Heart left ventricle (tissue), 13 donors: Measurements from ENCODE around the gene ASMTL.

ENCODE experiments used
- POLR2A ChIP-seq, 2 donors: fragments of 450-650 bp; IDR thresholded peaks; one replicate each; pipeline ENCODE4 v1.6.1; 2017; ENCODE audit warnings: antibody characterized with exemption in 2 of 2, mild to moderate bottlenecking in 2 of 2, moderate library complexity in 2 of 2
- TF ChIP-seq, protein P1 (sequence below), 12 donors: fragments of 200-600 bp; sonication (generic) in 4 of 12; IDR thresholded peaks; one replicate each; pipeline versions ENCODE4 v1.5.0 to v1.8.0; 2018 to 2022; ENCODE audit warnings: antibody characterized with exemption in 12 of 12, mild to moderate bottlenecking in 5 of 12
- donor health status: ischemic (EF 13 %, LVEDD 7.1; RV severe dilation, severe dysfunction).
- donor health status: DM: no; HTN: yes; CAD: no.
- donor health status: DM: no; HTN: no; CAD: no.
- donor health status: ischemic (EF 25% LVEDD 6.9; RV normal size, moderate dysfunction).
- donor health status: ischemic (EF 25% LVEDD 5.7; RV mildly dilated, moderate dysfunction).
- donor health status: ischemic (EF 35%, LVEDD 5.7; RV mildly dilated, moderate dysfunction).
- donor health status: nonischemic (EF 11% LVEDD 7.7; RV severe dilation, severe dysfunction).
- donor health status: DM: yes; HTN: yes; CAD: no.
- donor health status: PGD.
- donor health status: ischemic (EF 29% LVEDD 5.4; RV normal size, mild dysfunction).
- donor health status: nonischemic (EF 23%, LVEDD 6.1; RV moderate dilation, normal function).

DNA sequence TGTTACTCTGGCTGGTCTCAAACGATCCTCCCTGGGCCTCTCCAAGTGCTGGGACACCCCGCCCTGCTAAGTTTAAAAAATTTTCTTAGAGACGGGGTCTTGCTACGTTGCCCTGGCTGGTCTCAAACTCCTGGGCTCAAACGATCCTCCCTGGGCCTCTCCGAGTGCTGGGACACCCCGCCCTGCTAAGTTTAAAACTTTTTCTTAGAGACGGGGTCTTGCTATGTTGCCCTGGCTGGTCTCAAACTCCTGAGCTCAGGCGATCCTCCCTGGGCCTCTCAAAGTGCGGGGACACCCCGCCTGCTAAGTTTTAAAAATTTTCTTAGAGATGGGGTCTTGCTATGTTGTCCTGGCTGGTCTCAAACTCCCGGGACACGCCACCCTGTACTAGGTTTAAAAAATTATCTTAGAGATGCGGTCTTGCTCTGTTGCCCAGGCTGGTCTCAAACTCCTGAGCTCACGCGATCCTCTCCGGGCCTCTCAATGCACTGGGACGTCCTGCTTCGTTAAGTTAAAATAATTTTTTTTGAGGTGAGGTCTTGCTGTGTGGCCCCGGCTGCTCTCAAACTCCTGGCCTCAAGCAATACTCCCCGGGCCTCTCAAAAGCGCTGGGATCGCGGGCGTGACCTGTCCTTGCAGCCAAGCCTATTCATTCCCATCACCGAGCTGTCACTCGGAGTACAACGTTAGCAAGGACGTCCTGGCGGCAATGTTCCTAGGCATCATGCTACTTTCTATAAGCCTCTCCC, 61.9 kb downstream of the ASMTL start:
- no peak for TF ChIP-seq POLR2A (IDR thresholded peaks at IDR 0.05)
- TF ChIP-seq, protein P1, sequence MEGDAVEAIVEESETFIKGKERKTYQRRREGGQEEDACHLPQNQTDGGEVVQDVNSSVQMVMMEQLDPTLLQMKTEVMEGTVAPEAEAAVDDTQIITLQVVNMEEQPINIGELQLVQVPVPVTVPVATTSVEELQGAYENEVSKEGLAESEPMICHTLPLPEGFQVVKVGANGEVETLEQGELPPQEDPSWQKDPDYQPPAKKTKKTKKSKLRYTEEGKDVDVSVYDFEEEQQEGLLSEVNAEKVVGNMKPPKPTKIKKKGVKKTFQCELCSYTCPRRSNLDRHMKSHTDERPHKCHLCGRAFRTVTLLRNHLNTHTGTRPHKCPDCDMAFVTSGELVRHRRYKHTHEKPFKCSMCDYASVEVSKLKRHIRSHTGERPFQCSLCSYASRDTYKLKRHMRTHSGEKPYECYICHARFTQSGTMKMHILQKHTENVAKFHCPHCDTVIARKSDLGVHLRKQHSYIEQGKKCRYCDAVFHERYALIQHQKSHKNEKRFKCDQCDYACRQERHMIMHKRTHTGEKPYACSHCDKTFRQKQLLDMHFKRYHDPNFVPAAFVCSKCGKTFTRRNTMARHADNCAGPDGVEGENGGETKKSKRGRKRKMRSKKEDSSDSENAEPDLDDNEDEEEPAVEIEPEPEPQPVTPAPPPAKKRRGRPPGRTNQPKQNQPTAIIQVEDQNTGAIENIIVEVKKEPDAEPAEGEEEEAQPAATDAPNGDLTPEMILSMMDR (IDR thresholded peaks at IDR 0.05) = no peak
